ENCODE data around the gene RAD51D.

DNA sequence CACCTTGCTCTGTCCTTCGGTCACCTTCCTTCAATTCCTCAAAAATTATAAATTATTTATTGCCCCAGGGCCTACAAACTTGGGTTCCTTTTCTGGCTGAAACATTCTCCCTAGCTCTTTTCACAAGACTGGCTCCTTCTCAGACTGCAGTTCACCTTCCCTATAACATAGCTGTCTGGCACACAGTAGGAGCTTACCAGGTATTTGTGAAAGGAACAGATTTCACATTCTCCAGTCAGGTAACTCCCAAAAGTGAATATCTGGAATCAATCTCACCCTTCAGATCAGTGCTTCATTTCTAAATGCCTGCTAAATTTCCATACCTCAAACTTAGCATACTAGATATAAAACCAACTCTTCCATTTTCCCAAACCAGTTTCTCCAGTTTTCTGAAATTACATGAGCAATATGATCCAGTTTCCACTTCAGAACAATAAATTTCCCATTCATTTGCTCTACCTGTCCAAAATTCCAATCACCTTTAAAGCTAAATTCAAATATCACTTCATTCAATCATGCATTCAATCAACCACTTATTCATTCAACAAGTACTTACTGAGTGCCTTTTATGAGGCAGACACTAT is 62.2 kb downstream of the RAD51D start:
- TF ChIP-seq, protein P1, sequence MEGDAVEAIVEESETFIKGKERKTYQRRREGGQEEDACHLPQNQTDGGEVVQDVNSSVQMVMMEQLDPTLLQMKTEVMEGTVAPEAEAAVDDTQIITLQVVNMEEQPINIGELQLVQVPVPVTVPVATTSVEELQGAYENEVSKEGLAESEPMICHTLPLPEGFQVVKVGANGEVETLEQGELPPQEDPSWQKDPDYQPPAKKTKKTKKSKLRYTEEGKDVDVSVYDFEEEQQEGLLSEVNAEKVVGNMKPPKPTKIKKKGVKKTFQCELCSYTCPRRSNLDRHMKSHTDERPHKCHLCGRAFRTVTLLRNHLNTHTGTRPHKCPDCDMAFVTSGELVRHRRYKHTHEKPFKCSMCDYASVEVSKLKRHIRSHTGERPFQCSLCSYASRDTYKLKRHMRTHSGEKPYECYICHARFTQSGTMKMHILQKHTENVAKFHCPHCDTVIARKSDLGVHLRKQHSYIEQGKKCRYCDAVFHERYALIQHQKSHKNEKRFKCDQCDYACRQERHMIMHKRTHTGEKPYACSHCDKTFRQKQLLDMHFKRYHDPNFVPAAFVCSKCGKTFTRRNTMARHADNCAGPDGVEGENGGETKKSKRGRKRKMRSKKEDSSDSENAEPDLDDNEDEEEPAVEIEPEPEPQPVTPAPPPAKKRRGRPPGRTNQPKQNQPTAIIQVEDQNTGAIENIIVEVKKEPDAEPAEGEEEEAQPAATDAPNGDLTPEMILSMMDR (IDR thresholded peaks at IDR 0.05; ENCODE audit: insufficient read depth, low read length) = no peak
- TF ChIP-seq GABPA (IDR thresholded peaks at IDR 0.05; ENCODE audit: low read depth) = no peak
- TF ChIP-seq POLR2AphosphoS5 (IDR thresholded peaks at IDR 0.05; ENCODE audit: low read depth) = no peak
- TF ChIP-seq, protein P2, sequence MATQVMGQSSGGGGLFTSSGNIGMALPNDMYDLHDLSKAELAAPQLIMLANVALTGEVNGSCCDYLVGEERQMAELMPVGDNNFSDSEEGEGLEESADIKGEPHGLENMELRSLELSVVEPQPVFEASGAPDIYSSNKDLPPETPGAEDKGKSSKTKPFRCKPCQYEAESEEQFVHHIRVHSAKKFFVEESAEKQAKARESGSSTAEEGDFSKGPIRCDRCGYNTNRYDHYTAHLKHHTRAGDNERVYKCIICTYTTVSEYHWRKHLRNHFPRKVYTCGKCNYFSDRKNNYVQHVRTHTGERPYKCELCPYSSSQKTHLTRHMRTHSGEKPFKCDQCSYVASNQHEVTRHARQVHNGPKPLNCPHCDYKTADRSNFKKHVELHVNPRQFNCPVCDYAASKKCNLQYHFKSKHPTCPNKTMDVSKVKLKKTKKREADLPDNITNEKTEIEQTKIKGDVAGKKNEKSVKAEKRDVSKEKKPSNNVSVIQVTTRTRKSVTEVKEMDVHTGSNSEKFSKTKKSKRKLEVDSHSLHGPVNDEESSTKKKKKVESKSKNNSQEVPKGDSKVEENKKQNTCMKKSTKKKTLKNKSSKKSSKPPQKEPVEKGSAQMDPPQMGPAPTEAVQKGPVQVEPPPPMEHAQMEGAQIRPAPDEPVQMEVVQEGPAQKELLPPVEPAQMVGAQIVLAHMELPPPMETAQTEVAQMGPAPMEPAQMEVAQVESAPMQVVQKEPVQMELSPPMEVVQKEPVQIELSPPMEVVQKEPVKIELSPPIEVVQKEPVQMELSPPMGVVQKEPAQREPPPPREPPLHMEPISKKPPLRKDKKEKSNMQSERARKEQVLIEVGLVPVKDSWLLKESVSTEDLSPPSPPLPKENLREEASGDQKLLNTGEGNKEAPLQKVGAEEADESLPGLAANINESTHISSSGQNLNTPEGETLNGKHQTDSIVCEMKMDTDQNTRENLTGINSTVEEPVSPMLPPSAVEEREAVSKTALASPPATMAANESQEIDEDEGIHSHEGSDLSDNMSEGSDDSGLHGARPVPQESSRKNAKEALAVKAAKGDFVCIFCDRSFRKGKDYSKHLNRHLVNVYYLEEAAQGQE (IDR thresholded peaks at IDR 0.05; ENCODE audit: insufficient replicate concordance, low read depth) = no peak
- TF ChIP-seq SPI1 (IDR thresholded peaks at IDR 0.05; ENCODE audit: borderline replicate concordance, low read depth) = no peak
